ENCODE data around the gene SOX9. TPM values are rescaled to one million over a fixed set of nuclear protein-coding genes. Genes with fewer than 3 reads are reported as not detected.

SOX9 gene
- total RNA-seq, 3 donors from 2014 or later, result 17.2 to 46.0 (median 39.8) TPM

DNA sequence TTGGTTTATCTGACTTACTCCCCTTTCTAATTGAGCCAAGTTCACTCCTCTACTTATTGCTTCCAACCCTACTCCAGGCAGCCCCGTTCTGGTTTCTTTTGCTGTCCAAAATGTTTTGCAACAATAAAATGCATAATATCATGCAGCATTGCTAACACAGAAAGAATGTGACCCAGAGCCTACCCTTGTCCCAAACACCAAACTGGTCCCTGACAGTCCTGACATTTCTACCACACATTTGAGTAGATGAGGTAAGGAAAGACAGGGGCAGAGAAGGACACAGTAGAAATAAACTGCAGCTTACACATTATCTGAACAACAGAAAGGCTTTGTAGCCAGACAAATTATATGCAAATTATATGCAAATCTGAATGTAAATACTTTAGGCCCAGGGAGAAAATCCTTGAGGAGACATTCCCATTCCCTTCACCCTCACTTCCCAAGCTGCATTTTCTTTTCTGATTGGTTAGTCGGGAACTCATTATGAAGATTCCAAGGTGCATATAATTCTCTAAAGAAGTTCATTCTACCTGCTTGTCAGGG lies 31.6 kb downstream of the SOX9 start:
- H3K4me1 ChIP-seq (ENCODE audit: low read depth), result peaks cover 9% of the 10 kb centered on the region
- no peak overlapping the region for H3K4me3 ChIP-seq
- no peaks in the 10 kb centered on the region for H3K9me3 ChIP-seq
- H3K36me3 ChIP-seq (ENCODE audit: low read depth), result no peaks in the 10 kb centered on the region
- ATAC-seq (no peak), DNase-seq (no peak)
- intact Hi-C loops (cut with DNase I, micrococcal nuclease), result no loop called here
- TF ChIP-seq, protein P1, sequence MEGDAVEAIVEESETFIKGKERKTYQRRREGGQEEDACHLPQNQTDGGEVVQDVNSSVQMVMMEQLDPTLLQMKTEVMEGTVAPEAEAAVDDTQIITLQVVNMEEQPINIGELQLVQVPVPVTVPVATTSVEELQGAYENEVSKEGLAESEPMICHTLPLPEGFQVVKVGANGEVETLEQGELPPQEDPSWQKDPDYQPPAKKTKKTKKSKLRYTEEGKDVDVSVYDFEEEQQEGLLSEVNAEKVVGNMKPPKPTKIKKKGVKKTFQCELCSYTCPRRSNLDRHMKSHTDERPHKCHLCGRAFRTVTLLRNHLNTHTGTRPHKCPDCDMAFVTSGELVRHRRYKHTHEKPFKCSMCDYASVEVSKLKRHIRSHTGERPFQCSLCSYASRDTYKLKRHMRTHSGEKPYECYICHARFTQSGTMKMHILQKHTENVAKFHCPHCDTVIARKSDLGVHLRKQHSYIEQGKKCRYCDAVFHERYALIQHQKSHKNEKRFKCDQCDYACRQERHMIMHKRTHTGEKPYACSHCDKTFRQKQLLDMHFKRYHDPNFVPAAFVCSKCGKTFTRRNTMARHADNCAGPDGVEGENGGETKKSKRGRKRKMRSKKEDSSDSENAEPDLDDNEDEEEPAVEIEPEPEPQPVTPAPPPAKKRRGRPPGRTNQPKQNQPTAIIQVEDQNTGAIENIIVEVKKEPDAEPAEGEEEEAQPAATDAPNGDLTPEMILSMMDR (IDR thresholded peaks at IDR 0.05), result no peak

DNA sequence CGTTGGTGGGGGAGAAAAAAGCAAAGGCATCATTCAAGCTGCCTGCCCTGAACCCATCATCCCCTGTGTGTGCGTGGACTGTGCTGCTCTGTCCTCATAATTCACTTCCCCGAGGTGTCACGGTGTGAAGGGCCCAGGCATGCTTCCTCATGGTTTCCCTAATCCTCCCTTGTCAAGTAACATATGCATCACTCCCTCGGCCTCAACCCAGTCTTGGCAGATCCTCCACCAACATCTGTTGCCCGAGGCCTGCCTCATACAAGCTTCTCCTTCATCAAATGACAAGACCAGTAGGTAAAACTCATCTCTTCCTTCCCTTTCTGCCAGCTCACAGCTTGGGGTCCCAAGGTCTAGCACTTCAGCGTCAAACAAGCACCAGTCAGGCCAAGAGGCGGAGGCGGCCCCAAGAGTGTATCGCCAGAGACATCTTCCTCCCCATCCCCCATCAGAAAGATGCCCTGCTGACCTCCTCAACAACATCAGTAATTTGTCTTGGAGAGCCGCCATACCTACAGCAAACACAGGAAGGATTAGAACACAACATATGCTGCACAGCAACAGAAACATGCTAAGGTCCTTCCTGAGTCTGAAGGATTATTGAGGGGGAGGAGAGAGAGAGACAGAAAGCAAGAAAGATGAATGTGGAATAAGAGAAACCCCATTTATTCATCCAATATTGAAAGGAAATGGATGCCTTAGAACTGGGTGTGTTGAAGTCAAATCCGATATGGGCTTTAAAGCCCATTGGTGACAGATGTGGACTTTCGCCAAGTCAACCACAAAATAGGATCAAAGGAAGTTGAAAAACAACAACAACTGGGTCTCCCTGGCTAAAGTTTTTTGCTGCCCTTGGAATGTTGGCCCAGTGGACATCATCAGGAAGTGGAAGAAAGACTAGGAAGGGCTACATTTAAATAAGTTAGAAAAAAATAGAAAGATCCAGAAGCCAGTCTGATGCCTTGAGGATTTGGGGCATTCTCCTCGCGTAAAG lies 38.4 kb downstream of the SOX9 start:
- Histone ChIP-seq H3K36me3 (ENCODE audit: low read depth) (no peaks in the 10 kb centered on the region), H3K4me1 (ENCODE audit: low read depth) (no peaks in the 10 kb centered on the region), H3K4me3 (no peak overlapping the region), H3K9me3 (no peaks in the 10 kb centered on the region)
- ATAC-seq (peak; percentile 15), DNase-seq (no peak)
- intact Hi-C loops (cut with DNase I, micrococcal nuclease), result no loop called here
- TF ChIP-seq, protein P1 (IDR thresholded peaks at IDR 0.05), result no peak

DNA sequence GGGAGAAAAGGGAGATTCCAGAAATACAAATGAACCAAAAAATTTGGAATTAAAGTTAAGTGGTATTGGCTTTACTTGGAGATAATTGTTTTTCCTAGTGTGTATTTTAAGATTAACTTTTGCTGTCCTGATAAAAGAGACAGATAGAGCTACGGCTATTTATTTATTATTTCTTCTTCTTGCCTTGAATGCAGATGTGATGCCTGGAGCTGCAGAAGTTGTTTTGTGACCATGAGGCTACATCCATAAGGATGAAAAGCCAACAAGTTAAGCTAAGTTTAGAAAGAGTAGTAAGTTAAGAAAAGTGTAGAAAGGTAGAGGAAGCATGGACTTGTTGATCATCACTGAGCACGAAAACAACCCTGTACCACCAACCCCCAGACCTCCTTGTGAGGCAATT lies 41.7 kb downstream of the SOX9 start:
- no peaks in the 10 kb centered on the region for H3K4me1 ChIP-seq (ENCODE audit: low read depth)
- no peaks in the 10 kb centered on the region for H3K36me3 ChIP-seq (ENCODE audit: low read depth)
- no peak overlapping the region for H3K4me3 ChIP-seq
- TF ChIP-seq, protein P1 (IDR thresholded peaks at IDR 0.05), result no peak
- DNase-seq (no peak), ATAC-seq (no peak)
- intact Hi-C loops (cut with DNase I, micrococcal nuclease), result no loop called here
- H3K9me3 ChIP-seq, result no peaks in the 10 kb centered on the region

DNA sequence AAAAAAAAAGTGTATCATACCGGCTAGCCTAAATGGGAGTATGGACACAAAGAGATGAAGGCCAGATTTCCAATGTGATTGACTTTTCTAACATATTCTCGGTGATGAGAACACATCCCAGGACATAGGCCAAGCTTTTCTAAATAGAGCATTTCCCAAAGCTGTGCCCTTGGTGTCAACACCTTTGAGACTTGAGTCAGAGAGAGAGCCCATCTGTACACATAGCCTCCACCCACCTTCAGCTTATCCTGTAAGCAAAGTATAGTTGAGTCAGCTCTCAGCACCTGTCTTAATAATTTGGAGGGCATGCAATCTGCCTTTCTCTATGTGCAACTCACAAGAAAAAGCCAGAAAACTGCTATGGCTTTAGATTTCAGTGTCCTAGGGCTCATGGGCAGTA lies 42.7 kb downstream of the SOX9 start:
- TF ChIP-seq, protein P1 (IDR thresholded peaks at IDR 0.05), result no peak
- intact Hi-C loops (cut with DNase I, micrococcal nuclease), result no loop called here
- no peak overlapping the region for H3K4me3 ChIP-seq
- no peaks in the 10 kb centered on the region for H3K9me3 ChIP-seq
- ATAC-seq (no peak), DNase-seq (no peak)
- H3K36me3 ChIP-seq (ENCODE audit: low read depth), result no peaks in the 10 kb centered on the region
- H3K4me1 ChIP-seq (ENCODE audit: low read depth), result no peaks in the 10 kb centered on the region

DNA sequence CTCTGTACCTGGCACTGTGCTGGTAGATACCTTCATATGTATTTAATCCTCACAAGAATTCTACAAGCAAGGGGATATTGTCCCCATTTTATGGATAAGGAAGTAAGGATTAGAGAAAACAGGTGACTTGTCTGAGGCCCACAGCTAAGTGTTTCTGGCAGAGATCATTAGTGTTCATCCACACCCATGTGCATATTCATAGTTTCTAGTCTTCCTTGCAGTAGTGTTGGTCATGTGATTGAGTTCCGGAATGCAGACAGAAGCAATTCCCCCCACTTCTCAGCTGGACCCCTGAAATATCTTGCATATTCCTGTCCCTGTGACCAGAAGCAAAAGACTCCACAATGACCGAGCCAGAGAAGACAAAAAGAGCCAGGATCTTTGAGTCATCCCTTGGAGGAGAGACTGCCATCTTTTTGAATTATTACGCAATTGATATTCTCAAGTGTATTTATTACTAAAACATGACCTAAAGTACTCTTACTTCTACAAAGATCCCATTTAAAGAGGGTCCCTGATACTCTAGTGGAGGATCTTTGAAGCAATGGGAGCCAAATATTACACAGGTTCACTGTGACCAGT lies 43.4 kb downstream of the SOX9 start:
- TF ChIP-seq, protein P1 (IDR thresholded peaks at IDR 0.05), result no peak
- Histone ChIP-seq H3K36me3 (ENCODE audit: low read depth) (no peaks in the 10 kb centered on the region), H3K9me3 (no peaks in the 10 kb centered on the region), H3K4me3 (no peak overlapping the region), H3K4me1 (ENCODE audit: low read depth) (no peaks in the 10 kb centered on the region)
- DNase-seq (no peak), ATAC-seq (no peak)
- intact Hi-C loops (cut with DNase I, micrococcal nuclease), result no loop called here
